A204.1 (cell line): ENCODE data around the gene CDRT4.
"Not testable (repeated sequence)": the region's sequence is repeated elsewhere in the genome, so short reads cannot be mapped to it uniquely, and the experiment has no call there.

Experiments used
- FAIRE-seq: peaks from 2 replicates; lab custom pipeline; 2012; peaks lifted over from hg19 to GRCh38; lab: Jason Lieb, UNC

Gene CDRT4

GRCh38 chr17:15456972-15457722, 10.3 kb downstream of the CDRT4 start:
- no peak for FAIRE-seq

- no peak for FAIRE-seq
Measured at GRCh38 chr17:15456496-15456895, 10.9 kb downstream of the CDRT4 start.

GRCh38 chr17:15454346-15454745, 13.1 kb downstream of the CDRT4 start:
- FAIRE-seq = no peak

GRCh38 chr17:15453782-15454181, 13.6 kb downstream of the CDRT4 start:
- FAIRE-seq = no peak

DNA sequence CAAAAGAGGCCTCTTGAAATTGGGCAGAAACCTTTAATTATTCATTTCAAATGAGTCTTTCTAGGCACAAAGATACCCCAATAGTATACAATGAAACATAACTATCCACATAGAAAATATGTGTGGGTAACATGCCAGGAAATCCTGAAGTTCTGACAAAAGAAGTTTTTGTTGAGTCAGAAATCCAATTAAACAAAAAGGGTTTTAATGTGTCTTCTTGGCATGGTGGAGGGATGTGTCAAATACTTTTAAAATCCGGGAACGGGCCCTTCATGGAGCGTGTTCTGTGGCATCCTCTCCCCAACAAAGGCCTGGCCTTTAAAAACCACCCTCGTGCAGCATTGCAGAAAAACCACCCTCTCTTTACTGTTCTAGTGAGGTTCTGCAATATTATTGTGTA, 14.2 kb downstream of the CDRT4 start:
- no peak for FAIRE-seq

DNA sequence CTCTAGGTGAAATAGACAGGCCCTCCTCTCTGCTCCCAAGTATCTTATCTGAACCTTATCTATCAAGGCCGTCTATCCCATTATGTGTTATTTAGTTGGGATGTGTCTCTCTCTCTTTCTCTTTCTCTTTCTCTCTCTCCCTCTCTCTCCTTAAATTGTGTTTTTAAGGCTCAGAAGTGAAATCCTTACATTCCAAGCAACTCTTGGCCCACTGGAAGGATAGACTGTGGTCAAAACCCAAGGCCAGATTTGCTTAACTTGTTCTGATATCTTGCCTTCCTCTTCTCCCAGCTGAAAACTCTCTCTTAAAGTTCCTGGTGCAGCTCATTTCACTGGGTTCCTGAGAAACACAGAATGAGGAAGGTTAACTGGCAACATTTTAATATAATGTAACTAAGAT, 14.7 kb downstream of the CDRT4 start:
- FAIRE-seq = no peak

DNA sequence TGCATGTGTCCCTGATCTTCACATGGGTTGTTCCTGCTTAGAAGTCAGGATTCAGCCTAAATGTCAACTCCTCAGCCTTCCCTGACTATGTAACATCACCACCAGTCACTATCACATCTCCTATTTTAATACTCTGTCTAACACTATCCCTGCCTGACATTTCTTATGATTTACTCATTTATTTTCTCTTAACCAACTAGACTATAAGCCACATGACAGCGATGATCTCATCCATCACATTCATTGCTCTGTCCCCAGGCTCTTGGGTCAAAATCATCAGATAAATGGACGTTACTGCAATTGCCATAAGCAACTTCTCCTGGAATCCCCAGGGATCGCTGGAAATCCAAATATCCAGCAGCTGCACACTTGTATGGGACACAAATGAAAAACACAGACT, 15.7 kb downstream of the CDRT4 start:
- FAIRE-seq = no peak

DNA sequence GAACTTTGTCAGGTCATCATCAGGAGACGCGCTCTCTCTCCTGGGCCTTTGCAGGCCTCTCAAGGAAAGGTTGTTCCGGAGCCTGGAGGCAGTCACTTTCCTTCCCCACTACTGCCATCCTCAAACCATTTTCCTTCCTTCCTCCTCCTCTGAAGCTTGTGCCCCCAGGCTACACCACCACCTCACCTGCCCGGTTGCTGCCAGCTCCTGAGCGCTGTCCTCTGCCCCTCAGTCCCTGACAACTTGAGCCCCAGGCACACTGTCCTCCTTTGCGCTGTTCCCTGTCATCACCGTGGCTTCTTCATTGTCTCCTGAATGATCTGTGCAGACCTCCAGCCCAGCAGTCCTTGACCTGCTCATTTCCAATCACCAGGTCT, 18.9 kb downstream of the CDRT4 start:
- FAIRE-seq = no peak

GRCh38 chr17:15447928-15448579, 19.4 kb downstream of the CDRT4 start:
- FAIRE-seq = no peak

- no peak for FAIRE-seq
Measured at GRCh38 chr17:15446036-15446435, 21.4 kb downstream of the CDRT4 start.

DNA sequence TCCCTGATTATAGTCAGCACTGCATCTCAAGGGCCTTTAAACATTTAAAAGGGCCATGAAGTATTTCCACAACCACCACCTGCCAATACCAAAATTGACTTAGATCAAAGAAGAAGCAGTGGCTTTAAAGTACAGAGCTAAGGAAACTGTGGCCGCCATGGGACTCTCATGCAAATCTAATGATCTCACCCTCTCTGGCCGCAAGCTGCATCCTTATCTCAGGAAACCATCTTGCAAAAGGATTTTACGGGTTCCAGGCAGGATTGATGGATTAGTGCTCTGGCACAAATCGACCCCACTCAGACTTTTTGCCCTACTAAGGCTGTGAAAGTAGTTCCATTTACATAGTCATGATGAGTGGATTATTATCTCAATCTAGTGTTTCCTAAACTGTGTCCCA, 22.6 kb downstream of the CDRT4 start:
- FAIRE-seq = no peak

GRCh38 chr17:15442311-15443180, 24.9 kb downstream of the CDRT4 start:
- FAIRE-seq = no peak

DNA sequence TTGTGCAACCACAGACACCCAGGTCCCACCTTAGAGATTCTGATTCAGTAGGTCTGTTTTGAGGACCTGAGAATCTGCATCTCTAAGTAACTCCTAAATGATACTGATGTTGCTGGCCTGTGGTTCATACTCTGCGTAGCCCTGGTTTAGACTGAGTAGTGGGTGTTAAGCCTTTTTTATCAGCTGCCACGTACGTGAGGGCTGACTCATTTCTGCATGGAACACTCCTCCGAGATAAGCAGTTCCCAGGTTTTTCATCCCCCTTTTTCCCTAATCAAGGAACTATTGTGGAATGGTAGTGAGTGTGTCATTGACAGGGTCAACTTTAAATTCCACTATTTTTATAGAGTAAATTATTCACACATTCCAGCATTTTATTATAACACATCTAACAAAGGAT, 26.1 kb downstream of the CDRT4 start:
- FAIRE-seq = no peak

- FAIRE-seq = no peak
Measured at GRCh38 chr17:15440347-15440746, 27.1 kb downstream of the CDRT4 start.

DNA sequence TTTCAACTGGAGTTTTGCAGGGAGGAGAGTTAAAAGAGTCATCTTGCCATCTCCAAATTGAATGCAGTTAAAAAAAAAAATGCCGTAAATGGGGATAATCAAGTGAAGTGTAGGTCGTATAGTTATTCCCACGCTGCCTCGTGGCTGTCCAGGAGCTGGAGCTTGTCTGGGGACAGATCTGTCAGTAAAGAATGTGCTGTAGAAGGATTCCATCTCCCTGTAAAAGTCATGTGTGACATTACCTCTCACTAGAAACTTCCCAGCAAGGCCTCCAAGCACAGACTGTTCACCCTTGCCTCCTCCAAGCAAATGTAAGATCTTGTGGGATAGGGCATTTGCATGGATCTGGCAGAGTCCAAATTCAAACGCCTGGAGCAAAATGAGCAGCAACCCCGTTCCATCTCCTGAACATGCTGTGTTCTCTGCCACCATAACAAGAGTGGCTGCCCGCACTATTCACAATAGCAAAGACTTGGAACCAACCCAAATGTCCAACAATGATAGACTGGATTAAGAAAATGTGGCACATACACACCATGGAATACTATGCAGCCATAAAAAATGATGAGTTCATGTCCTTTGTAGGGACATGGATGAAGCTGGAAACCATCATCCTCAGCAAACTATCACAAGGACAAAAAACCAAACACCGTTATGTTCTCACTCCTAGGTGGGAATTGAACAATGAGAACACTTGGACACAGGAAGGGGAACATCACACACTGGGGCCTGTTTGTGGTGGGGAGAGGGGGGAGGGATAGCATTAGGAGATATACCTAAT, 28.0 kb downstream of the CDRT4 start:
- FAIRE-seq = not testable (repeated sequence)

DNA sequence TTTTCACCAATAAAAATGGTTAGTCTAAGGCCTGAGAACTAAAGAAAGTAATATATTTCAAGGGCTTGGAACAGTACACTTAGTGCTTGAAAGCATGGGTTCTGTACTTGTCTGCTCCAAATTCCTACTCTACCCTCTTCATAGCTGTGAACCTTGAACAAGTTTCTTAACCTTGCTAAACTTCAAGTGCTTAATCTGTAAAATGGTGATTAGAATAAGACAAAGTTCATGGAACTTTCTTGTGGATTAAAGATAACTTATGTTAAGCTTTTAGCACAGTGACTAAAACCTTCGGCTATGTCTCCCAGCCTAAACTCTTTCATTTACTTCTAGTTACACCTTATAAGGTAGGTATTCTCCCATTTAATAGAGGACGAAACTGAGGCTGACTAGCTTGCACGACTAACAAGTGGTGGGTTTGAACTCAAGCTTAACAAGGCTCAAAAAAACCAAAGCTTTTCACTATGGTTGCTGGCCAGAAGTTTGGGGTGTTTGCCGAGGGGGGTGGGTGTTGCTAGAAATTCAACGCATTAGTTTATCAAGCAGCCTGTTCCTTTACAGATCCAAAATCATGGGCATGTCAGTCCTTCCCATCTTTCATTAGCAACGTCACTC, 28.8 kb downstream of the CDRT4 start:
- no peak for FAIRE-seq

GRCh38 chr17:15437303-15437635, 30.2 kb downstream of the CDRT4 start:
- no peak for FAIRE-seq

DNA sequence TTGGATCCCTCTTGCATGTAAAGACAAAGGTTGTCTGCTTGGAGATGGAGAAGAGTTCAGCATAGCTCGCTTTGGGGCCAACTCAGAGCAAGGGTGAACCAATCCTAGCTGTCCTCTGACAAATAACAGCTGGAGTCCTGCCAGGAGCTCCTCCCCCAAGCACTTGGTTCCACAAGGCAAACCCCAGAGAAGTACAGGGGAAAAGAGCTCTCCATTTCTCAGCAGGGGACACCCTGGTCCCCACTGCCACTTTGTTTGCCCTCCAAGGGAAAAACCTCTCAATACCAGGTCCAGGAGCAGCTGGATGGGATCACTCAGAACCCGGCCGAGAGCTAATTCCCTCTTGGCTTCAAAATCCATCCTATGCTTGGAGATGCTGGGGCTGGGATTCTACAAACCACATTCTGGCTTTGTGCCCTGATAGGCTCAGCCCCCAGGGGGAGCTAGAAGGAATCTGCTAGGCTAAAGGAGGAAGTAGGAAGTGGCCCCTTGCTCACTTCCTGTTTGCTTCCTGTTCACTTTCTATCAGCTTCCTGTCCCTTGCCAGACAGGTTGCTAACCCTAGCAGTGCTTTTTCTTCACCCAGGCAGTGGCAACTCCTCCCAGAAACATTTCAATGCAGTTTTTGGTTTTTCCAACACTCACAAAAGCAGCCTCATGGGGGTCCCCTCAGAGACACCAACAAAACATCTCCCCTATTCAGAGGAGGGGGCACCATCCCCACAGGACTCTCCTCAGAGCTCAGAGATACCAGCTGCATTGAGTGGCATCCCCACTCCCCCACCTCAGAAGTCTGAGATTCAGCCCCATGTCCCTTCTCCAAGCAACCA, 30.7 kb downstream of the CDRT4 start:
- no peak for FAIRE-seq

- no peak for FAIRE-seq
Measured at GRCh38 chr17:15434956-15435355, 32.5 kb downstream of the CDRT4 start.

- no peak for FAIRE-seq
Measured at GRCh38 chr17:15432807-15433611, 34.4 kb downstream of the CDRT4 start.
